Measurements from ENCODE around the gene ENKD1. TPM values are rescaled to one million over a fixed set of nuclear protein-coding genes. Genes with fewer than 3 reads are reported as not detected.
A peak's percentile ranks its signal among the peaks of the same experiment; 100 is the strongest.

Gene ENKD1
- total and polyA plus RNA-seq, 2 of the 4 experiments (the other 2 are of a cell fraction) = 2.9 to 6.3 TPM

- POLR2A ChIA-PET (ENCODE audit: unreplicated experiment) = interaction anchor here (0.6 kb wide), 1 partner anchor 19 kb away, joined by 12 read pairs; no protein-coding TSS in a partner anchor
- Histone ChIP-seq H3K79me1 (ENCODE audit: low read depth in 1 of 2, low read length in 2 of 2) (peaks cover 9 to 19% of the 10 kb centered on the region in 2 experiments), H2BK20ac (ENCODE audit: low read depth, low read length) (no peak overlapping the region), H3K27ac (ENCODE audit: insufficient read depth, low read length) (peak overlapping the region; percentile 4; the same call in 1 of the 2 replicates), H2AK5ac (ENCODE audit: low read depth, low read length) (no peak overlapping the region), H3K14ac (replicated peaks; ENCODE audit: low read depth, low read length) (no peak overlapping the region), H3K4me2 (ENCODE audit: low read depth, low read length) (no peak overlapping the region; the same call in 1 of the 2 replicates), H3K27me3 (ENCODE audit: control insufficient read depth, insufficient read depth, low read length) (no peaks in the 10 kb centered on the region), H3K23ac (ENCODE audit: low read depth, low read length) (no peak overlapping the region), H2AK9ac (replicated peaks; ENCODE audit: low read depth, low read length, poor library complexity) (peak overlapping the region; percentile 73), H2BK15ac (ENCODE audit: low read depth, low read length) (no peak overlapping the region), H3K9ac (ENCODE audit: low read depth, low read length) (no peak overlapping the region), H2AFZ (replicated peaks; ENCODE audit: low read length, poor library complexity) (no peak overlapping the region), H2BK5ac (ENCODE audit: low read depth, low read length, poor library complexity, severe bottlenecking) (no peak overlapping the region), H3K4ac (ENCODE audit: low read depth, low read length) (no peak overlapping the region; the same call in 1 of the 2 replicates), H3K9me1 (ENCODE audit: insufficient read depth, low read length) (no peaks in the 10 kb centered on the region; the same call in 1 of the 2 replicates), H3K56ac (ENCODE audit: extremely low read depth, insufficient read depth, low read length) (no peak overlapping the region), H3K18ac (ENCODE audit: low read depth, low read length) (no peak overlapping the region), H2BK120ac (ENCODE audit: low read depth, low read length) (no peak overlapping the region), H3K36me3 (ENCODE audit: control insufficient read depth, insufficient read depth, low read length) (peaks cover 36% of the 10 kb centered on the region), H4K20me1 (ENCODE audit: insufficient read depth, low read length) (peaks cover 5% of the 10 kb centered on the region), H4K91ac (ENCODE audit: insufficient read depth, low read depth, low read length) (no peak overlapping the region), H3K9me3 (ENCODE audit: control insufficient read depth, insufficient read depth, low read length) (no peaks in the 10 kb centered on the region), H4K5ac (ENCODE audit: low read depth, low read length) (no peak overlapping the region), H3K4me3 (ENCODE audit: insufficient read depth, low read depth, low read length) (no peak overlapping the region), H3K4me1 (ENCODE audit: control insufficient read depth, insufficient read depth, low read length) (peaks cover 5% of the 10 kb centered on the region), H4K8ac (ENCODE audit: low read depth in 2 of 2, low read length in 2 of 2) (no peak overlapping the region; a peak in 1 of 4 replicates)
- intact Hi-C loops (cut with micrococcal nuclease) (no loop called here), dilution Hi-C loops (cut with HindIII; ENCODE audit: low sequenced_read_pairs, unreplicated experiment) (no loop called here), in situ Hi-C loops (cut with MboI; ENCODE audit: low sequenced_read_pairs) (no loop called here)
- TF ChIP-seq CEBPB (IDR thresholded peaks at IDR 0.05; ENCODE audit: low read depth, low read length) = peak; percentile 44; the same call in 1 of the 2 replicates
- TF ChIP-seq USF2 (IDR thresholded peaks at IDR 0.05; ENCODE audit: low read depth, low read length) = no peak
- TF ChIP-seq CTCF (conservative IDR thresholded peaks at IDR 0.05; ENCODE audit: low read depth, low read length) = 0 out of 2 replicates have a peak, but pooled peaks have one; percentile 3
- ATAC-seq (ENCODE audit: low read depth) (peak; percentile 74), DNase-seq (peak; percentile 79)
- CTCF ChIA-PET = interaction anchor here (1.1 to 1.2 kb wide), 2 partner anchors 8 to 111 kb away, joined by 3 read pairs; no protein-coding TSS in a partner anchor
- 50% methylated on average over 2 of the region's 7 CpGs; no CpG with 5 or more reads in 1 of the 2 experiments for WGBS, 2 experiments (ENCODE audit: extremely low coverage in 2 of 2, insufficient read length in 1 of 2)
- no TSS peak for BruUV-seq (replicated peaks)
Measured at GRCh38 chr16:67632415-67633172, 34.0 kb downstream of the ENKD1 start.
